HEK293 (cell line): Measurements from ENCODE around the gene IL1RAPL1.

Experiments
- CTCF ChIP-seq: fragments of 450-650 bp; formaldehyde crosslinking; IDR thresholded peaks from 2 replicates; pipeline ENCODE4 v1.5.1; 2016; ENCODE audit warnings: missing biosample characterization, missing genetic modification characterization
- PRDM4 ChIP-seq: fragments of 450-650 bp; formaldehyde crosslinking; IDR thresholded peaks from 2 replicates; pipeline ENCODE4 v1.5.1; 2017; ENCODE audit warnings: missing biosample characterization, missing genetic modification characterization
- REST ChIP-seq: fragments of 450-650 bp; formaldehyde crosslinking; IDR thresholded peaks from 2 replicates; pipeline ENCODE4 v1.5.1; 2016; ENCODE audit warnings: missing biosample characterization, missing genetic modification characterization
- ZNF133 ChIP-seq: fragments of 450-650 bp; formaldehyde crosslinking; IDR thresholded peaks from 2 replicates; pipeline ENCODE4 v1.5.1; 2016; ENCODE audit warnings: missing biosample characterization, missing genetic modification characterization

- no peak for TF ChIP-seq REST (tag by site-specific recombination)
- TF ChIP-seq CTCF (tag by site-specific recombination): no peak
- TF ChIP-seq ZNF133 (tag by site-specific recombination): no peak
- TF ChIP-seq PRDM4 (tag by site-specific recombination): no peak
Observed at GRCh38 chrX:29587107-29587506, 999.9 kb downstream of the IL1RAPL1 start.
